HG02970 (cell line): ENCODE measurements around the gene CYSTM1.
A peak's percentile ranks its signal among the peaks of the same experiment; 100 is the strongest.
"Not testable (repeated sequence)": the region's sequence is repeated elsewhere in the genome, so short reads cannot be mapped to it uniquely, and the experiment has no call there.

Experiments used
- ATAC-seq: cut with Tn5 transposase; IDR thresholded peaks from one replicate; pipeline ENCODE4 v1.9.1; 2021; ENCODE audit warnings: mild to moderate bottlenecking, moderate library complexity, moderate number of reproducible peaks; ENCODE audit not compliant: unreplicated experiment, low FRiP score

The CYSTM1 gene

DNA sequence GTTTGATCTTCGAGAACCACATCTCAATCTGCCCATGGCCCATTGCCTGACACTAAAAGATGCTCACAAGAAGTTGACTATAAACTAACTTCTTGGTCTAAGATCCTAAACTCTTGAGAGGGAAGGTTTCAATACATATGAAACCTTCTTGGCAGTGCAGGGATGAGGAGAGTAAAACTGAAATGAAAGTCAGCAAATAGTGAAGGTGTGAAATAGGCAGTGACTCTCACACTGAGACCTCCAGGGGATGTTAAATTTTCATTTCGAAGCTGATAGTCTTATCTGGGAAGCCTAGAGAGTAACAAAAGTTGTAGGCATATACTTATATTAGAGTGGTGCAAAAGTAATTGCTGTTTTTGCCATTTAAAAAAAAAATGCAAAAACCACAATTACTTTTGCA, 974 bp upstream of the CYSTM1 start:
- ATAC-seq: no peak

DNA sequence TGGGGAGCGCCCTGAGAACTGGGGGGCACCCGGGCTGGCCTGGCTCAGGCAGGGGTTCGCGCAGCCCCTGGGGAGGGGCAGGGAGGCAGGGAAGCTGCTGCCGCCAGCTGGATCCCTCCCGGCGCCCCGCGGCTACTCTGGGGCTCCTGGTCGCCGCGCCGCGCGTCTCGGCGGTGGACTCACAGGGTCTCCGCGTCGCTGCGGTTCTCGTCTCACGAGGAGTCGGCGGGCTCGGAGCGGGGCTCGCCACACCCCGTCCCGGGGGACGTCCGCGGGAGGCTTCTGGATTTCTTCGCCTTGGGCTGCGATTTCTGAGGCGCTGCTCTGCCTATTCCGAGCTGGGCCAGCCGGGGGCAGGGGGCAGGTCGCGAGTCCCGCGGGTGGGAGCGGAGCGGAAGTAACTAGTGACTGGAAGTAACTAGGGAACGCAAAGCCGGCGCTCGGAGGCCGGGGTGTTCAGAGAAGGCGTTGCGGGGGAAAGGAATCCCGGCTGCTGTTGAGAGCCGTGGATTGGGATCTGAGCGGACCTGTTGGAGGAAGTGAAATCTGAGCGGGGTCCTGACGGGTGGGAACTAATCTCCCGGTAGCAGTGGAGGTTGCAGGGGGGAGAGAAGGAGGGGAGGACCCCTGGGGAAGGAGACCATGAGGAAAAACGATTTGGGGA, 511 bp downstream of the CYSTM1 start:
- ATAC-seq: peak; percentile 41

- ATAC-seq: no peak
These were observed 1.0 kb downstream of the CYSTM1 start for GRCh38 chr5:140176031-140176387.

- ATAC-seq: no peak
These were observed 3.1 kb downstream of the CYSTM1 start for GRCh38 chr5:140178086-140178410.

DNA sequence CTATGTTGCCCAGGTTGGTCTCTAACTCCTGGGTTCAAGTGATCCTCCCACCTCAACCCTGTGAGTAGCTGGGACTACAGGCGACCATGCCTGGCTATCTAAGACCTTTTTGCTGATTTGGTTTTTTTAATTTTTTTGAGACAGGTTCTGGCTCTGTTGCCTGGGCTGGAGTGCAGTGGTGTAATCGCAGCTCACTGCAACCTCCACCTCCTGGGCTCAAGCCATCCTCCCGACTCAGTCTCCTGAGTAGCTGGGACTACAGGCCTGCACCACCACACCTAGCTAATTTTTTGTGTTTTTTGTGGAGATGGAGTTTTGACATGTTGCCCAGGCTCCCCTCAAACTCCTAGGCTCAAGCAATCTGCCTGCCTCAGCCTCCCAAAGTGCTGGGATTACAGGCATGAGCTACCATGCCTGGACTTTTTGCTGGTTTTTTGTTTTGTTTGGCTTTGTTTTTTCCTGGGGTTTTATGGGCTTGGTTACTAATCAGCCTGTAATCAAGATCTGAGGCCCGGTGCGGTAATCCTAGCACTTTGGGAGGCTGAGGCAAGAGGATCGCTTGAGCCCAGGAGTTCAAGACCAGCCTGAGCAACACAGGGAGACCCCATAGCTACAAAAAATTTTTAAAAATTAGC, 3.6 kb downstream of the CYSTM1 start:
- ATAC-seq: no peak

DNA sequence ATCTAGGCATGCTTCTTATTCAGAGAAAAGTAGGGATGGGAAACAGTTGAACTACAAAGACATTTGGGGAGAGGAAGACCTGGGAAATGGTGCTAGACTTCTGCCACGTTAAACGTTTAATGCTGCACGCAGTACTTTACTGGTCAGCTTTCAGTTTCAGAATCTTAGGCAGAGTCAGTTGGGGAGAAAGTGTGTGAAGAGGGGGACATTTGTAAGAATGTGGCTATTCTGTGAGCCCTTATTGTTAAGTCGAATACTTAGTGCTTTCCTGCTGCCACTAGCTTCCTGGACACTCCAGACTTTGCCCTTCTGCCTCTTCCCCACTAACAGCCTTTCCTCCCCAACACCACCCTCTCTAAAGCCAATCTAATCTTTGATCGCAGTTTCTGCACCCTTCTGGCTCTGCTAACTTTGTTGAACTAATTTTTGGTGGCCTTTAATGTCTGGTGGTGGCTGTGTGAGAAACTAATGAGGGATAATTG, 6.1 kb downstream of the CYSTM1 start:
- no peak for ATAC-seq

DNA sequence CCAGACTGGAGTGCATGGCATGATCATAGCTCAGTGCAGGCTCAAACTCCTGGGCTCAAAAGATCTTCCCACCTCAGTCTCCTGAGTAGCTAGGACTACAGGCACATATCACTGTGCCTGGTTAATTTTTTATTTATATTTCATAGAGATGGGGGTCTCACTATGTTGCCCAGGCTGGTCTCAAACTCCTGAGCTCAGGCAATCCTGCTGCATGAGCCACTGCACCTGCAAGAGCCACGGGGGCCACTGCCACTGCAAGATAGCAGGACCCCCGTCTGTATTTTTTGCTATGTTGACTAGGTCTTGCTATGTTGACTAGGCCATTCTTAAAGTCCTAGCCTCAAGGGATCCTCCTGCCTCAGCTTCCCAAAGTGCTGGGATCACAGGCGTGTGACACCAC, 6.5 kb downstream of the CYSTM1 start:
- no peak for ATAC-seq

DNA sequence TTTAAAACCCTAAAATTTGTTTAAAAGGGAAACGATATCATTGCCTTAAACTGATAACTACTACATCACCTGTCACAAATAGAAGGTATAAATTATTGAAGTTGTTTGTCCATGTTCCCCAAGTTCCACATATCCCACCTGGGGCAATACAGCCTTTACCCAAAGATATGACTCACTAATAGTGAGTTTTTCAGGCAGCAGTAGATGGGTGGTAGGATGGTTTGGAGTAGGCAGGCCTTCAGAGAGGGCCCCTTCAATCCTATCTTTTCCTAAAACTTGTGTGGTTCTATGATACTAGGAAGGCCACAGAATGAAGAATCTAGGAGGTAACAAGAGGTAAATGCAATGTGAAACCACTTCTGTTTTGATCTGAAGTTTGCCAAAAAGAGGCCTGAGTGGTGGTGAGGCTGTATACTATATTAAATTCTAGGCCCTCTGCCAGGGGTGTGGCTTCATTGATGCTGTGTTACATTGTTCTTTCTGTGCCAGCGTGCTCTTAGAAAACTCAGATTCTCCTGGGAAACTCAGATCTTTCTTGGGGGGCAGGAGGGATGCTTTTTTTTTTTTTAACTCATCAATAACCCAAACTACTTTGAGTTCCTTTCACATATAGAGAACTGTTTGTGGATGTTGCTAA, 7.2 kb downstream of the CYSTM1 start:
- no peak for ATAC-seq

DNA sequence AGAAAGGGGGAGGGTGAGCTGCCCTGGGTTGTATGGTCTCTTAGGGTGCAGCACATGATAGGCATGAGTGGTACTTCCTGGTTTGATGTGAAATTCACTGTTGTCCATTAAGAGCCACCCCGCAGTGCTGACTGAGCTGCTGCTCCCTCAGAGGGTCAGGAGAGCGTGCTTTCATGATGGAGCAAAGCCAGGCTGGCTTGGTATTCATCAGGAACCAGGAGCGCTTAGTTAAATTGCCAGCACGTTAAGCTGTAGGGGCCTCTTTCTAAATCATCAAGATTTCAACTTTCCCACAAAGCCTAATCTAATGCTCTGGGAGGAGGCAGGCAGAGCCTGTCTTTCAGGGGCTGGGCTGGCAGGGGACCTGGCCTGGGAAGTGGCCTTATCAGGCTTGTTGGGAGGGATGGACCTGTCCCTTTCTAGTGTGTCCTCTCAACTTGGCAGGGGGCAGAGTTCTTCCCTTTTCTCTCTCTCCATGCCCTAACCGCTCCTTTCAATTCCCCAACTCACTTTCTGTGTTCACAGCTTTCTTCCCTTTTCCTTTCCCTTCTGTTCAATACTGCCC, 7.9 kb downstream of the CYSTM1 start:
- ATAC-seq: no peak

DNA sequence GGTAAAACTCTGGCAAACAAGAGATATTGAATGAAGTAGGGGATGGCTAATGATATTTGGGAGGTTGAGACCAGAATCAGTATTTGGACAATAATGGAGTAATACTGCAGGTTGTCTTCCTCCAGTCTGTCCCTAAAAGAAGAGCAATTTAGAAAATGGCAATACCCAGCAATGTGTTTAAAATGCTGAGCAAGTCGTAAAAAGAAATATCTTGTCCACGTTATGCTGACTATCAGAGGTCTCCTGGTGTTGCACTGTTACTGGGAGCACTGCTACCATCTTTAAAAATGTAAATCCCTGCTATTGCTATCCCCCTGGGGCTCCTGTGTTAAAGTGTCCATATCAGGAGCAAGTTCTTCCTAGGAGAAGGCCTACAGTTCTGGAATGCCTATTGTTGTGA, 10.4 kb downstream of the CYSTM1 start:
- ATAC-seq: no peak

DNA sequence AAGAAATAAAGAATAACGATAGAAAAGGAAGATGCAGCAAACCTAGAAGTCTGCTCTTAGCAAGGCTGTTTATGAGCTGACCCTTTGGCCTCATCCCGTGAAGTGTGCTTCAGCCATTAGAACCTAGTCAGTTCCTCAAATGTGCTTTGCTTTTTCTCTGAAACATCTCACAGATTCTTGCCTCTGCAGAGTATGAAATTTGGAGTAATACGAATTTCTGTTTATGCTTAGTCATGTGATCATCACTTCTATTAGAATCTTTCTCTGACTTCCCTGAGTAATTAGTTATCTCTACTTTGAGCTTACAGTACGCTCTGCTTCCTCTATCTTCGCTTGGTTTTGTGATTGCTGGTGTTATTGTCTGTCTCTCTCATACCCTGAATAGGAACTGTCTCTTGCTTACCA, 11.3 kb downstream of the CYSTM1 start:
- no peak for ATAC-seq

GRCh38 chr5:140189253-140189652, 14.3 kb downstream of the CYSTM1 start:
- ATAC-seq: no peak

- no peak for ATAC-seq
These were observed 15.2 kb downstream of the CYSTM1 start for GRCh38 chr5:140189977-140190871.

DNA sequence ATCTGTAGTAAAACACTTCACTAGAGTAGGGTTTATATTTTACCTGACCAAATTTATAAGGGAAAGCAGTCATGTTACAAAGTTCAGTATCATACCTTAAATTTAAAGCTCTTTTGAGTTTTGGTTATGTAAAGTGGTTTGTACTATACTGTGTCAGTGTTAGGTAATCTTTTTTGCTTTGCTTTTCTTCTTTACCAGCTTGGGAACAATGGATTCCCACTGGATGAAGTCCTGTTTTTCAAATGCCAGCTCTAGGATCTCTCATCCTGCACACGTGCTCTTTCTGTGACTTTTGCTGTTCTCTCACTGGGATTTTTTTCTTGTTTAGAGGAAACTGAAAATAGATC, 15.9 kb downstream of the CYSTM1 start:
- no peak for ATAC-seq

- no peak for ATAC-seq
These were observed 17.9 kb downstream of the CYSTM1 start for GRCh38 chr5:140192715-140193430.

GRCh38 chr5:140194662-140195061, 19.7 kb downstream of the CYSTM1 start:
- ATAC-seq: no peak

DNA sequence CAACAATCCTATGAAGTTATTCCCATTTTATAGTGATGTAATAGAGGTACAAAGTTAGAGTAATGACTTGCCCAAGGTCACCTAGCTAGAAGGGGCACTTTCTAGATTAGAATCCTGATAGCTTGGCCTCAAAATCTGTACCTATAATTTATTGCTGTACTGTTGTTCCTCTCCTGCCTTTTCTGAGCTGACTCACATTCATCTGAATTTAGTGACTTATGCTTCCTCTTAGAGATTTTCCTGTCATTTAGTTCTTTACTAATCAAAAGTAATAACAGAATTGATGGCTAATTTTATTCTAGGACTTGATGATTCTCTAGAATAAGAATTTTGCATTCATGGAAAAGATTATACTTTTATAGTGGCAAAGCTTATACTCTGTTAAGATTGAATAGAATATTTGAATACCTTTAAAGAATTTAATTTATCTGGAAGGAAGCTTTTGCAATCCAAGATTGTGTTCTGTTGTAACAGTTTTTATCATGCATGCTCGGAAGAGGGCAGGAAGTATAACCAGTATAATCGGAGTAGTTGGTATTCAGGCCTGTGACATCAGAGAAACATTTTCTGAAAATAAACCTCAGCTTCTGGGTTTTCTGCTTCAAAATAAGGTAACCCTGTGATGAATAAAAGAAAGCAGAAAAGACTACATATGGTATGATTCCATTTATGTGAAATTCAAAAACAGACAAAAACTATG, 21.3 kb downstream of the CYSTM1 start:
- ATAC-seq: no peak

- no peak for ATAC-seq
These were observed 22.0 kb downstream of the CYSTM1 start for GRCh38 chr5:140197023-140197422.

DNA sequence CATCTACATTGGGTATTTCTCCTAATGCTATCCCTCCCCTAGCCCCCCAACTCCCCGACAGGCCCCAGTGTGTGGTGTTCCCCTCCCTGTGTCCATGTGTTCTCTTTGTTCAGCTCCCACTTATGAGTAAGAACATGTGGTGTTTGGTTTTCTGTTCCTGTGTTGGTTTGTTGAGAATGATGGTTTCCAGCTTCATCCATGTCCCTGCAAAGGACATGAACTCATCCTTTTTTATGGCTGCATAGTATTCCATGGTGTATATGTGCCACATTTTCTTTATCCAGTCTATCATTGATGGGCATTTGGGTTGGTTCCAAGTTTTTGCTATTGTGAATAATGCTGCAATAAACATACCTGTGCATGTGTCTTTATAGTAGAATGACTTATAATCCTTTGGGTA, 23.9 kb downstream of the CYSTM1 start:
- ATAC-seq: not testable (repeated sequence)

DNA sequence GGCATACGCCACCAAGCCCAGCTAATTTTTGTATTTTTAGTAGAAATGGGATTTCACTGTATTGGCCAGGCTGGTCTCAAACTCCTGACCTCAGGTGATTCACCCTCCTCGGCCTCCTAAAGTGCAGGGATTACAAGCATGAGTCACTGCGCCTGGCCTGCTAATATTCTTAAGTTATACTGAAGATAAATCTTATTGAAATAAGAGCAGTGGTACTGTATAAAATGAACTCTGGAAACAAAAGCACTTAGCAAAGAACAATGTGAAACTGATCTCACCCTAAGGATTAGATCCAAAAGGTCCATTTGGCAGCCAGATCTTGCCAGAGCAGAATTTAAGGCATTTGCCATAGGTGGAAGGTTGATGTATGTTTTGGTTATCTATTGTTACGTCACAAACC, 27.1 kb downstream of the CYSTM1 start:
- no peak for ATAC-seq
